GM18526 (cell line): ENCODE results near the gene PTHLH.

Source experiments
- POLR2A ChIP-seq: IDR thresholded peaks from 3 replicates; pipeline ENCODE4 v1.6.1; 2011; ENCODE audit not compliant: insufficient read length; ENCODE audit errors: extremely low read depth

Gene PTHLH

DNA sequence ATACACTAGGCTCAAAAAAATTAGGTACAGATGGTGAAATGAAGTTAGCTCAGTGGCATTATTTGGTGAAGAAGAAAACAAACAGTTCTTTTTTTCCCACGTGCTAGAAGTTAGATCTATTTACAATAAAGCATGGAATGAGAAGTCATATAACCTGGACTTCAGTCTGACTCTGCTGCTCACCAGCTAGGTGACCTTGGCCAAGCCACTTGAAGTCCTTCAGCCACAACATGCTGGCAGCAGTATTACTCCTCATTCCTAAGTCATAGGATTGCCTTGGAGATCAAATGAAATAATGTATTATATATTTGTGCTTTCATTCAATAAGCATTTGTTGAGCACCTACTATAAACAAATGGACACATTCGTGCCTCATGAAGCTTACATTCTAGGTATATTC, 45.2 kb downstream of the PTHLH start:
- no peak for TF ChIP-seq POLR2A

DNA sequence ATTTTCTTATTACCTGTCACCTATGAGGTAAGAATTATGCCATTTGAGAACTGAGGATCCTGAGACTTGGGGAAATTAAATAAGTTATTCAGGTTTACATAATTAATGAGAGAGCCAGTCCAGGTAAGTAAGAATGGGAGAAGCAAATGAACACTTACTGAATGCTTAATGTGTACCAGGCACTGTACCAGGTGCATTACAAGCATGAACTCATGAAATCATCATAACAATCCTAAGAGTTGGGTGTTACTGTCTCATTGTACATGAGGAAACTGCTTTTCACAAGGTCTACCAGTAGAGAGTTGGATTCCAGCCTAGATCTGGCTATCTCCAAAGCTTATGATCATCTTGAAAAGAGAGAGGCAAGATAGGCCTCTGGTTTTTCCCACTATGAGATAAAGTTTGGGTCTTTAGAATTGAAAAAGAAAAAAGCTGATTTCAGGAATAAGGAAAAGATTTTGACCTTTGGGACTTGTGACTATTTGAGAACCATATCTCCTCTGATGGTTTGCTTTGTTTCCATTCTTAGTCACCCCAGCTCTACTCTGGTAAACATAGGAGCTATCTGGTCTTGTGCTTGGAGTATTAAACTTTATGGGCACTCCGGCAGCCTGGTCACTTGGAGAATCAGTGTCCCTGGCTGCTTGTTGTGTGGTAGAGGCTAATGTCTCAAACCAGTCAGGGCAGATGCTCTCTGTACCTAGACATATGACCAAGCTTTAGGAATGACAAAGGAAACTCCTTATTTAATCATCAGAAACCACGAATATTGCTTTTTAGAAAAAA, 48.0 kb downstream of the PTHLH start:
- no peak for TF ChIP-seq POLR2A

DNA sequence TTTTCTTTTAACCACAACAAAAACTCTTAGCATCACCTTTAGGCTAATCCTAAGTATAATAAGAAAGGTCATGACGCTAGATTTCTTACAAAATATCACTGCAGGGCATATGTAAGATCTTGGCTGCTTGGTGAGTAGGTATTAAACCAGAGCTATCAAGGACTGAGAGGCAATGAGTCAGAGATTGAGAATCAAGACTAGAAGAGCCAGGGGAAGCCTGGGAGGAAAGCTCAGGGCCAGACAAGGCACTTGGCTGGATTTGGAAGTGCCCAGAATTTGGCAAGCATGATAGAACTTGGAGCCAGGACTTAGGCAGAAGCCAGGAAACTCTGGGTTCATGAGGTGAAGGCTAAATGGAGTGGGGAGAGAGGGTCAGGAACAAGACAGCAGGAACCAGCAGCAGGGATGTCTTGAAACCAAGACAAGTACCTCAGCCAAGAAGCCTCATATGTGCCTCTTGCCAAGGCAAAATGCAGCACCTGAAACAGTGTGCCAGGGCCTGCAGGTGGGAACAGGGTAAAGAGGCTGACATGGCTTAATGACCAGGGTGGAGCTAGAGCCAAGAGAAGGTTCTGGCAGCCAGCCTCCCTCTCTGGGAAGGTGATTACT, 49.9 kb downstream of the PTHLH start:
- TF ChIP-seq POLR2A: no peak

GRCh38 chr12:27919671-27920235, 52.8 kb downstream of the PTHLH start:
- TF ChIP-seq POLR2A: no peak

GRCh38 chr12:27915536-27915935, 57.0 kb downstream of the PTHLH start:
- no peak for TF ChIP-seq POLR2A

DNA sequence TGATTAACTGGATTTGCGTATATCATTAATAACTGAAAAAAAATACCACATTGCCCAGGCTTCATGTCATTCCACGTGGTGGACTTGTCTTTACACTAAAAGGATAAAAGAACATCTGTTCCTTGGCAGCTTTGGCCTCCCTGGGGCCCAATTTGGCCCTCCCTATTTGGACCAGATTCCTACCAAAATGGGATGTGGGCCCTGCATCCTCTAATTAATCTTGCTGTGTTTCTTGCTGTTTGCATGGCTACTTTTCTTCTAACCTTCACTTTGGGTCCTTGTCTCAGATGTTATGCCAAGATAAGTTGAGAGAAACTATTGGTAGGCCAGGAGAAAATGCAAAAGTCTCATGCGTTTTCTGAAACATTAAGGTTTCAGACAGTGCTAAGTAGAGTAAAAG, 57.5 kb downstream of the PTHLH start:
- TF ChIP-seq POLR2A: no peak

DNA sequence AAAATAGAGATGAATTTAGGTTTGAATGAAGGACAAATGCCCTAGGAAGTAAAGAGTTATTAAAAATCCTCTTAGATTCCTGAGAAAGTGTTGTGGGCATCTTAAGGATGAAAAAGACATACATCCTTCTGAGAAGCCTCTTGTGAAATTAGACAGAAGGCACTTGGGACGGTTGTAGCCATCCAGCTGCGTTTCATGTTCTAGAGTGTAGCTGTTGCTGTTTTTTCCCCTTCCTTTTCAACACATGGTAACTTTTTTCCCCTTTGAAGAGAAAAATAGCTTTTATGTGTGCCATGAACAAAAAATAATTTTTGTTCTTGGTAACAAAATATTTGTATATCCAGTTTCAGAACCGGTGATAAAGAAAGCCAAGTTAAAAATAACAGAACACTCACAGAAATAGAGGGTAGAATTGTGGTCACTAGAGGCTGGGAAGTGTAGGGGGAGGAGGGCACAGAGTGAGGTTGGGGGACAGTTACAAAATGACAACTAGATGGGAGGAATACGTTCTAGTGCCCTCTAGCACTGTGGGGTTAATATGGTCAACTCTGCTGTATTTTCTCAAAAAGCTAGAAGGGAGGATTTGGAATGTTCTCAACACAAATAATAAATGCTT, 58.4 kb downstream of the PTHLH start:
- no peak for TF ChIP-seq POLR2A

DNA sequence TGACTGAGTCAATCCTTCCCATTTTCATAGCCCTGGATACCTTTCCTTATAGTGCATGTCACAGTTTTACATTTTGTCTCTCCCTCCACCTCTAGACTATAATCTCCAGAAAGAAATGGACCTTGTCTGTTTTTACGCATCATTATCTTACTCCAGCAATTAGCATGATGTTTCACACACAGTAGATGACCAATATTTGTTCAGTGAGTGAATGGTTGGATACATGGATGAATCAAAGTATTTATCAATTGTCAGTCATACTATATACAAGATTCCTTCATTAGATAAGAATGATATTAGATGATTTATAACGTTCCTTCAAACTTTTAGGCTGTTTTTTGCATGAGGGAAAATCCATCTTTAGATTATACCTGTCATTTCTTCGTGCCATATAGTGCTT, 61.1 kb downstream of the PTHLH start:
- no peak for TF ChIP-seq POLR2A
